T-cell (primary cell): Measurements from ENCODE around the gene ZNF524. TPM values are rescaled to one million over a fixed set of nuclear protein-coding genes. Genes with fewer than 3 reads are reported as not detected.
A peak's percentile ranks its signal among the peaks of the same experiment; 100 is the strongest.

Experiments used
- ATAC-seq, 4 experiments: fragments of 200-7000 bp in 3 of 4; fragments of 150-1000 bp in 1 of 4; cut with Tn5 transposase; replicated peaks in 1 of 4; 1 replicate in 3 of 4; 2 replicates in 1 of 4; pipeline ENCODE4 v1.10.0; 2021; ENCODE audit warnings: moderate library complexity in 3 of 4, mild to moderate bottlenecking in 2 of 4, moderate number of reproducible peaks in 1 of 4
- CTCF ChIA-PET, 2 donors: fragments of 300-600 bp; sonication (Branson Sonifier 250); formaldehyde crosslinking; loops; one replicate each; lab custom pipeline; 2022; ENCODE audit warnings: antibody characterized with exemption in 2 of 2; lab: Charles Lee
- POLR2A ChIA-PET, 2 donors: fragments of 300-600 bp; sonication (Branson Sonifier 250); formaldehyde crosslinking; loops; one replicate each; lab custom pipeline; 2022; ENCODE audit warnings: antibody characterized with exemption in 2 of 2; lab: Charles Lee
- DNase-seq, 35 experiments: peaks; one replicate each; pipeline versions ENCODE4 v3.0.0 to v3.0.0-alpha.2; 2013 to 2023
- H3K27ac ChIP-seq: one replicate; pipeline ENCODE4 v1.5.1; 2013; ENCODE audit warnings: low read length
- H3K27me3 ChIP-seq, 2 experiments: replicated peaks in 1 of 2; 1 replicate in 1 of 2; 2 replicates in 1 of 2; pipeline versions ENCODE4 v1.6.1 to v1.7.0; 2013; ENCODE audit warnings: low read length in 1 of 2, mixed read lengths in 1 of 2; ENCODE audit not compliant: control insufficient read depth in 2 of 2, insufficient read depth in 2 of 2; ENCODE audit errors: extremely low read depth in 1 of 2
- H3K36me3 ChIP-seq, 2 donors: 1 replicate in 1 of 2; 2 replicates in 1 of 2; pipeline versions ENCODE4 v1.6.1 to v1.7.0; 2013; ENCODE audit warnings: low read length in 1 of 2; ENCODE audit not compliant: control insufficient read depth in 2 of 2, insufficient read depth in 1 of 2; ENCODE audit errors: extremely low read depth in 1 of 2
- H3K4me1 ChIP-seq, 2 experiments: 1 replicate in 1 of 2; 2 replicates in 1 of 2; pipeline versions ENCODE4 v1.6.1 to v1.7.0; 2013; ENCODE audit warnings: low read length in 2 of 2, mixed read lengths in 1 of 2; ENCODE audit not compliant: insufficient read depth in 2 of 2, control insufficient read depth in 1 of 2; ENCODE audit errors: extremely low read depth in 1 of 2
- H3K4me3 ChIP-seq, 2 donors: 1 replicate in 1 of 2; 2 replicates in 1 of 2; pipeline versions ENCODE4 v1.5.1 to v1.7.0; 2013; ENCODE audit warnings: mild to moderate bottlenecking in 2 of 2, low read length in 1 of 2, moderate library complexity in 1 of 2; ENCODE audit not compliant: control insufficient read depth in 1 of 2; ENCODE audit errors: extremely low read depth in 1 of 2
- H3K9me3 ChIP-seq: 2 replicates; pipeline ENCODE4 v1.7.0; 2013
- H3K27ac Mint-ChIP-seq, 2 donors: one replicate each; pipeline ENCODE4 v1.8.0; 2020 to 2021; ENCODE audit warnings: mild to moderate bottlenecking in 2 of 2, mixed read lengths in 2 of 2
- H3K27me3 Mint-ChIP-seq, 2 donors: one replicate each; pipeline ENCODE4 v1.8.0; 2021 to 2022; ENCODE audit warnings: mixed read lengths in 2 of 2
- H3K36me3 Mint-ChIP-seq: one replicate; pipeline ENCODE4 v1.8.0; 2021; ENCODE audit warnings: mixed read lengths
- H3K4me1 Mint-ChIP-seq, 3 donors: one replicate each; pipeline ENCODE4 v1.8.0; 2020 to 2022; ENCODE audit warnings: mixed read lengths in 3 of 3, mild to moderate bottlenecking in 1 of 3
- H3K4me3 Mint-ChIP-seq, 3 donors: one replicate each; pipeline ENCODE4 v1.8.0; 2020 to 2022; ENCODE audit warnings: mild to moderate bottlenecking in 3 of 3, mixed read lengths in 3 of 3, moderate library complexity in 3 of 3
- H3K9me3 Mint-ChIP-seq, 3 donors: one replicate each; pipeline ENCODE4 v1.8.0; 2020 to 2022; ENCODE audit warnings: mixed read lengths in 3 of 3
- WGBS: methylation state at CpG from one replicate; pipeline ENCODE4 v1.1.5; 2013; ENCODE audit warnings: missing lambda C conversion rate; ENCODE audit not compliant: insufficient coverage; 5-methylcytosine and 5-hydroxymethylcytosine counted together
- total RNA-seq, 35 experiments: library from RNA in 6 of 35; stranded (reverse) in 6 of 35; fragments of 120-200 nt in 1 of 35; gene quantifications; one replicate each; pipeline versions ENCODE4 v1.2.1 to v1.2.4 and lab custom pipeline; 2013 to 2026

Gene ZNF524, protein sequence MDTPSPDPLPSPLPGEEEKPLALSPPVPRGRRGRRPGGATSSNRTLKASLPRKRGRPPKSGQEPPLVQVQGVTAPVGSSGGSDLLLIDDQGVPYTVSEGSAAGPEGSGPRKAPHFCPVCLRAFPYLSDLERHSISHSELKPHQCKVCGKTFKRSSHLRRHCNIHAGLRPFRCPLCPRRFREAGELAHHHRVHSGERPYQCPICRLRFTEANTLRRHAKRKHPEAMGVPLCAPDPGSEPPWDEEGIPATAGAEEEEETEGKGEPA
- total RNA-seq (10 to 100 TPM; 14.9 to 42.2 (median 33.4) TPM), total RNA-seq (lab: John Stamatoyannopoulos, UW) (5.0 to 28.5 (median 15.5) reads per million in 29 experiments)
- total RNA-seq (2013), result 17.7 TPM

DNA sequence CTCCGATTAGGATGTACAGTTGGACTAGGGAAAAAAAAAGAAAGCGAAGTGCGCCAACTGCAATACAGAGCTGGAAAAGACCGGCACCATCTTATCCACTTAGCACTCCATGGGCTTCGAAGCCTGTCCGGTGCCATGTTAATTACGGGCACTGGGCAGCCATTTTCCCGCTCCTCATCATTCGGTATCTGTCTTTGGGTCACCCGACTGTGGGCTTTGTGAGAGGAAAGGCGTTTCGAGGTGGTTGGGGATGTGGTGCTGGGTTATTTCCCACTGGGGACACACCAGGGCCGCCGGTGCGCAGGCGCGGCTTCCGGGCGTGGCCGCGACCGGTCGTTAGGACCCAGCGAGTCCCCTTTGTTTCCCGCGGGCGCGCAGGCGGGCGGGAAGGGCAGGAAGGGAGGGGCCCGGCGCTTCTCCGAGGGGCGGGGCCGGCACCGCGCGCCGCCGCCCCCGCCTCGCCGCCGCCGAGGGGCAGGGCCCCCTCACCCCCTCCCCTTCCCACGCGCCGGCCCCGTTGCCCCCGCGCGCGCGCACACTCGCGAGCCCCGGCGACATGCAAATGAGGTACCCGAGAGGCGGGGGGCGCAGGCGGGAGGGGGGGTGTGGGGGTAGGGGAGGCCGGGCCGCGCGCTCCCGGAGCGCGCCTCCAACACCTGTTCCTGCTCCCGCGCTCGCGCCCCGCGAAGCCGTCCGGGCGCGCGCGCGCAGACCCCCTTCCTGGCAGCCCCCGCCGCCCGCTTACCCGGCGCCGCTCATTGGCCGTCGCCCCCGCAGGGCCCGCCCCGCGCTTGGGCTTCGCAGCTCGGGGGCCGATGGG lies at the start of gene ZNF524:
Gene ZNF524, plus strand, starts transcription at position 447 of the 820 bp plus-strand sequence. CDS start 1,825 bp downstream, outside the sequence.
- H3K4me1 Mint-ChIP-seq, result peaks cover 27 to 47% (median 29%) of the 10 kb centered on the region in 3 donors
- no peaks in the 10 kb centered on the region for H3K27me3 Mint-ChIP-seq
- ChIA-PET CTCF (interaction anchor here in 1 of 2 donors (0.6 to 1.7 kb wide), 10 partner anchors 13 to 261 kb away, joined by 3 to 10 read pairs (median 5); partner anchors contain the start of genes KMT5C, NAT14, U2AF2 and ZNF784), POLR2A (interaction anchor here (0.7 to 2.1 kb wide), 5 partner anchors 25 to 320 kb away, joined by 3 to 11 read pairs (median 4); partner anchors contain the start of gene ZNF784 (in 1 of the 2))
- Histone ChIP-seq H3K9me3 (no peaks in the 10 kb centered on the region), H3K4me3 (peak within 1 kb of the TSS; percentile 86 to 97), H3K27me3 (no peaks in the 10 kb centered on the region), H3K36me3 (peaks cover 13 to 17% of the 10 kb centered on the region in 2 donors), H3K27ac (peak within 1 kb of the TSS; percentile 97), H3K4me1 (peaks cover 7 to 36% of the 10 kb centered on the region in 2 experiments)
- 4% methylated on average over 58 of the region's 97 CpGs for WGBS
- H3K27ac Mint-ChIP-seq, result peak within 1 kb of the TSS; percentile 100
- H3K9me3 Mint-ChIP-seq, result peaks cover 0 to 3% (median 0%) of the 10 kb centered on the region in 3 donors
- H3K4me3 Mint-ChIP-seq, result peak within 1 kb of the TSS; percentile 98 to 99 (median 98)
- peaks cover 29% of the 10 kb centered on the region for H3K36me3 Mint-ChIP-seq
- peak; percentile 69 to 72 (median 72) for ATAC-seq
- DNase-seq, result peak; percentile 73 to 92 (median 85)

DNA sequence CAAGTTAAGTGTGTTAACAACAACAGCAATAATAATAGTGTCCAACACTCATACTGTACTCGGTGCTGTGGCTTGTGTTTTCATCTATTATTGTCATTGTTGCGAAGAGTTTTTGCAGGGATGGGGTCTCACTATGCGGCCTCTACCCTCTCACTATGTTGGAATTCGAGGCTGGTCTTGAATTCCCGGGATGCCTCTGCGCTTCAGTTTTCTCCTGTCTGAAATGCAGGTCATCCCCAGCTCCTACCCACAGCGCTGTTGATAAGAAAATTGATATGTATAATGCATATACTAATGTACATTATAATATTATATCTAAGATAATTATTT lies 49.8 kb upstream of the ZNF524 start:
- POLR2A ChIA-PET, result no interaction called here
- CTCF ChIA-PET, result no interaction called here
- no peak for DNase-seq
- Mint-ChIP-seq H3K9me3 (no peaks in the 10 kb centered on the region), H3K27ac (no peak overlapping the region), H3K4me1 (no peaks in the 10 kb centered on the region), H3K36me3 (no peaks in the 10 kb centered on the region), H3K4me3 (no peak overlapping the region), H3K27me3 (peaks cover 21 to 41% of the 10 kb centered on the region in 2 donors)
- no CpG with 5 or more reads among the region's 7 CpGs for WGBS
- Histone ChIP-seq H3K4me3 (no peak overlapping the region), H3K36me3 (no peaks in the 10 kb centered on the region), H3K27ac (no peak overlapping the region), H3K27me3 (peaks cover 0 to 43% of the 10 kb centered on the region in 2 experiments), H3K4me1 (no peaks in the 10 kb centered on the region), H3K9me3 (no peaks in the 10 kb centered on the region)
- no peak for ATAC-seq

DNA sequence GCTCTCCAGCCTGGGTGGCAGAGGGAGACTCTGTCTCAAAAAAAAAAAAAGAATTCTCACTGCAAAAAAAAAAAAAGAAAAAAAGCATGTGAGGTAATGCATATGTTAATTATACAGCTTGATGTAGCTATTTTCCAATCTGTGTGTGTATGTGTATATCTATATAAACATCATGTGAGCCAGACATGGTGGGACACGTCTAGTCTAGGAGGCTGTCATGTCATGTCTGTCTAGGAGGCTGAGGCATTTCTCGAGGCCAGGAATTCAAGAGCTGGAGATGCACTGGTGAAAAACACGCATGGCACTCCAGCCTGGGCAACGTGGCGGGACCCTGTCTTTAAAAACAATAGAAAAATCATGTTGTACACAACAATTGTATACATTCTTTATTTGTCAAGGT lies 47.9 kb upstream of the ZNF524 start:
- Mint-ChIP-seq H3K4me1 (no peaks in the 10 kb centered on the region), H3K9me3 (no peaks in the 10 kb centered on the region)
- CTCF ChIA-PET, result interaction anchor here in 1 of 2 donors (0.7 kb wide), 1 partner anchor 71 kb away, joined by 8 read pairs; no protein-coding TSS in a partner anchor

DNA sequence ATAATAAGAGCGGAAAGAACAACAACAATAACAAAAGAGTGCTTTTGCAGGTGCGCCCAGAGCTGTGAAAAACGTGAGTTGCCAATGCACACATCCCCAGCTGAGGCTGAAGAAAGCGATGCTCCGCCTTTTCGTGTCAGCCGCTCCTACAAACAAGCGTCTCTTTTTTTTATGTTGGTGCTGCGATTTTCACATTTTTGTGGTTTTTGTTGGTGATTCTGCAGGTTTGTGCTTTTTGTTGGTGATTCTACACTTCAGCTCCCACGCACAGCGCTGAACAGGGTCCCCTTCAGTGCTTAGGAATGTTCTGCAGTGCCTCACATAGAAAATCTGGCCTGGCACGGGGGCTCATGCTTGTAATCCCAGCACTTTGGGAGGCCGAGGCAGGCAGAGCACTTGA lies 47.5 kb upstream of the ZNF524 start:
- Mint-ChIP-seq H3K27ac (no peak overlapping the region), H3K27me3 (peaks cover 8 to 24% of the 10 kb centered on the region in 2 donors), H3K36me3 (no peaks in the 10 kb centered on the region), H3K4me1 (no peaks in the 10 kb centered on the region), H3K4me3 (no peak overlapping the region), H3K9me3 (no peaks in the 10 kb centered on the region)
- Histone ChIP-seq H3K4me1 (no peaks in the 10 kb centered on the region), H3K4me3 (no peak overlapping the region), H3K36me3 (no peaks in the 10 kb centered on the region), H3K27ac (no peak overlapping the region), H3K9me3 (no peaks in the 10 kb centered on the region), H3K27me3 (peaks cover 0 to 20% of the 10 kb centered on the region in 2 experiments)
- 74% methylated on average over 7 of the region's 13 CpGs for WGBS
- CTCF ChIA-PET, result no interaction called here
- POLR2A ChIA-PET, result no interaction called here
- DNase-seq (no peak), ATAC-seq (no peak)

More for the DNA sequence above, 47.9 kb upstream of the ZNF524 start:
- Mint-ChIP-seq H3K4me3 (no peak overlapping the region), H3K27ac (no peak overlapping the region), H3K27me3 (peaks cover 12 to 27% of the 10 kb centered on the region in 2 donors), H3K36me3 (no peaks in the 10 kb centered on the region)
- no peak for DNase-seq
- Histone ChIP-seq H3K36me3 (no peaks in the 10 kb centered on the region), H3K4me3 (no peak overlapping the region), H3K27ac (no peak overlapping the region), H3K9me3 (no peaks in the 10 kb centered on the region), H3K27me3 (peaks cover 0 to 24% of the 10 kb centered on the region in 2 experiments), H3K4me1 (no peaks in the 10 kb centered on the region)
- WGBS, result 100% methylated on average over 1 of the region's 5 CpGs
- POLR2A ChIA-PET, result interaction anchor here in 1 of 2 donors (0.7 kb wide), 1 partner anchor 915 kb away, joined by 5 read pairs; no protein-coding TSS in a partner anchor
- no peak for ATAC-seq

DNA sequence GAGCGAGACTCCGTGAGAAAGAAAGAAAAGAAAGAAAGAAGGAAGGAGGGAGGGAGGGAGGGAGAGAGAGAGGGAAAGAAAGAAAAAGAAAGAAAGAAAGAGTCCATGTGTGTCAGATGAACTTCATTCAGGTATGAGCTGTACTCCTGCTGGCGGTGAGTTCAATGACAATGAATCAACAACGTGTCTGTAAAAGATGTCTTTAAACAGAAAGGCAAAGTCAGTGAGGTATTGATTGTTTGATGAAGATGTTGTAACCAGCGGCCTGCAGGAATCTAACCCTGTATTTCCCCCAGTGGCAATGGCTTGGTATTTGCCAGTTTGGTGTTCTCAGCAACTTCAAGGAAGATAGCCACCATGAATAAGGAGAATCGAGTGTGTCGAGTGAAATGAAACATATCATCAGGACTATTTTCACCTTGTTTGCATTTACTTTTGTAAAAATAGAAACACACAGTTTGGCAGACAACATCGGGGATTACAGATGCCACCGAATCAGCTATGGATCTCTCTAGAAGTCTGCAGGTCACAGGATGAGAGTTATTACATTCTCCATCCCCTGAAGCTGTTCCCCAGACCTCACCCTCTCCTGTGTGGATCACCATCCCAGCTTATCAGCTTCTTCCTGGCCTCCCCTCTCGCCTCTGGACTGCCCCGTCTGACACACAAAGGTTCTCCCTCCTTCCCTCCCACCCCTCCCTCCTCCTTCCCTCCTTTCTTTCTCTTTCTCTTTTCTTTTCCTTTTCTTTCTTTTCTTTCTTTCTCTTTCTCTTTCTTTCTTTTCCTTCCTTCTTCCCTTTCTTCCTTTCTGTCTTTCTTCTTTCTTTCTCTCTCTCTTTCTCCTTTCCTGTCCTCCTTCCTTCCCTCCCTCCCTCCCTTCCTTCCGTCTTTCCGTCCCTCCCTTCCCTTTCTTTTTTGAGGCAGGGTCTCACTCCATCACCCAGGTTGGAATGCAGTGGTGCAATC lies 46.6 kb upstream of the ZNF524 start:
- no peak for DNase-seq

More for the DNA sequence above, 46.6 kb upstream of the ZNF524 start:
- Mint-ChIP-seq H3K4me3 (no peak overlapping the region), H3K27me3 (peaks cover 3 to 15% of the 10 kb centered on the region in 2 donors), H3K9me3 (no peaks in the 10 kb centered on the region), H3K4me1 (no peaks in the 10 kb centered on the region), H3K36me3 (no peaks in the 10 kb centered on the region), H3K27ac (no peak overlapping the region)
- Histone ChIP-seq H3K4me3 (no peak overlapping the region), H3K4me1 (no peaks in the 10 kb centered on the region), H3K27me3 (peaks cover 0 to 20% of the 10 kb centered on the region in 2 experiments), H3K36me3 (no peaks in the 10 kb centered on the region), H3K27ac (no peak overlapping the region), H3K9me3 (no peaks in the 10 kb centered on the region)
- no peak for ATAC-seq
- ChIA-PET CTCF (no interaction called here), POLR2A (no interaction called here)
- 70% methylated on average over 6 of the region's 13 CpGs for WGBS
